Activated T-helper 17 cell treated with anti-CD3 and anti-CD28 coated beads, Interleukin-2, amount 50 U/mL, for 72 hours (primary cell): ENCODE data around the gene IGFBP2. TPM values are rescaled to one million over a fixed set of nuclear protein-coding genes. Genes with fewer than 3 reads are reported as not detected.

Experiments
- ATAC-seq: fragments of 150-1000 bp; cut with Tn5 transposase; replicated peaks from 2 replicates; pipeline ENCODE4 v1.10.0; 2021; ENCODE audit warnings: mild to moderate bottlenecking, moderate library complexity
- H3K27ac Mint-ChIP-seq: one replicate; pipeline ENCODE4 v1.8.0; 2022; ENCODE audit warnings: mixed read lengths
- H3K27me3 Mint-ChIP-seq: one replicate; pipeline ENCODE4 v1.8.0; 2022; ENCODE audit warnings: mixed read lengths
- H3K36me3 Mint-ChIP-seq: one replicate; pipeline ENCODE4 v1.8.0; 2022; ENCODE audit warnings: low read depth, mild to moderate bottlenecking, mixed read lengths
- H3K4me1 Mint-ChIP-seq: one replicate; pipeline ENCODE4 v1.8.0; 2022; ENCODE audit warnings: mixed read lengths
- H3K4me3 Mint-ChIP-seq: one replicate; pipeline ENCODE4 v1.8.0; 2022; ENCODE audit warnings: mild to moderate bottlenecking, mixed read lengths
- H3K9me3 Mint-ChIP-seq: one replicate; pipeline ENCODE4 v1.8.0; 2022; ENCODE audit warnings: mixed read lengths
- total RNA-seq, 2 donors: library from RNA; stranded (reverse); gene quantifications; one replicate each; pipeline ENCODE4 v1.2.3, GENCODE V29; 2022

IGFBP2 gene
- total RNA-seq, 2 donors from 2014 or later: 0.32 TPM; not detected in 1

- Mint-ChIP-seq H3K27ac (no peak overlapping the region), H3K36me3 (no peaks in the 10 kb centered on the region), H3K9me3 (no peaks in the 10 kb centered on the region), H3K4me3 (no peak overlapping the region), H3K27me3 (peaks cover 35% of the 10 kb centered on the region), H3K4me1 (no peaks in the 10 kb centered on the region)
- ATAC-seq: no peak
Observed at GRCh38 chr2:216700088-216700567, 66.9 kb downstream of the IGFBP2 start.

GRCh38 chr2:216700781-216701180, 67.6 kb downstream of the IGFBP2 start:
- ATAC-seq: no peak
- Mint-ChIP-seq H3K27ac (no peak overlapping the region), H3K4me1 (no peaks in the 10 kb centered on the region), H3K9me3 (no peaks in the 10 kb centered on the region), H3K27me3 (peaks cover 31% of the 10 kb centered on the region), H3K4me3 (no peak overlapping the region), H3K36me3 (no peaks in the 10 kb centered on the region)

GRCh38 chr2:216701544-216701943, 68.3 kb downstream of the IGFBP2 start:
- ATAC-seq: no peak
- Mint-ChIP-seq H3K4me3 (no peak overlapping the region), H3K27me3 (peaks cover 25% of the 10 kb centered on the region), H3K9me3 (no peaks in the 10 kb centered on the region), H3K4me1 (no peaks in the 10 kb centered on the region), H3K27ac (no peak overlapping the region), H3K36me3 (no peaks in the 10 kb centered on the region)

GRCh38 chr2:216702756-216703155, 69.5 kb downstream of the IGFBP2 start:
- Mint-ChIP-seq H3K9me3 (no peaks in the 10 kb centered on the region), H3K36me3 (no peaks in the 10 kb centered on the region), H3K4me1 (no peaks in the 10 kb centered on the region), H3K27me3 (peaks cover 14% of the 10 kb centered on the region), H3K27ac (no peak overlapping the region), H3K4me3 (no peak overlapping the region)
- no peak for ATAC-seq

GRCh38 chr2:216710551-216711301, 77.5 kb downstream of the IGFBP2 start:
- Mint-ChIP-seq H3K4me1 (no peaks in the 10 kb centered on the region), H3K9me3 (no peaks in the 10 kb centered on the region), H3K4me3 (no peak overlapping the region), H3K27ac (no peak overlapping the region), H3K27me3 (peaks cover 4% of the 10 kb centered on the region), H3K36me3 (no peaks in the 10 kb centered on the region)
- ATAC-seq: no peak

- Mint-ChIP-seq H3K27me3 (peaks cover 4% of the 10 kb centered on the region), H3K9me3 (no peaks in the 10 kb centered on the region), H3K36me3 (no peaks in the 10 kb centered on the region), H3K4me3 (no peak overlapping the region), H3K4me1 (no peaks in the 10 kb centered on the region), H3K27ac (no peak overlapping the region)
- ATAC-seq: no peak
Observed at GRCh38 chr2:216711348-216711747, 78.1 kb downstream of the IGFBP2 start.

- ATAC-seq: no peak
- peaks cover 7% of the 10 kb centered on the region for H3K27me3 Mint-ChIP-seq
Observed at GRCh38 chr2:216713691-216714336, 80.6 kb downstream of the IGFBP2 start.

More at GRCh38 chr2:216713691-216714336, 80.6 kb downstream of the IGFBP2 start:
- no peak overlapping the region for H3K4me3 Mint-ChIP-seq
- H3K9me3 Mint-ChIP-seq: no peaks in the 10 kb centered on the region
- no peak overlapping the region for H3K27ac Mint-ChIP-seq
- no peaks in the 10 kb centered on the region for H3K4me1 Mint-ChIP-seq
- no peaks in the 10 kb centered on the region for H3K36me3 Mint-ChIP-seq

Other genes with a start within 250 kb of the IGFBP2 start
- 10 to 100 TPM; 26.1 to 27.3 TPM for gene SMARCAL1, start 220.9 kb upstream of the IGFBP2 start, total RNA-seq
- gene RPL37A, start 134.6 kb upstream of the IGFBP2 start, total RNA-seq: 1,000 to 10,000 TPM; 2,880 to 3,993 TPM
- not detected for gene IGFBP5, start 62.1 kb downstream of the IGFBP2 start, total RNA-seq
- not detected for gene TNP1, start 226.6 kb downstream of the IGFBP2 start, total RNA-seq